ENCODE results near the gene DNAJC11. TPM values are rescaled to one million over a fixed set of nuclear protein-coding genes. Genes with fewer than 3 reads are reported as not detected.

DNAJC11 gene
- total RNA-seq, 1 experiment from 2014 or later, result 61.0 TPM

GRCh38 chr1:6587261-6588005 lies 114.2 kb downstream of the DNAJC11 start:
- no peak for TF ChIP-seq CTCF (IDR thresholded peaks at IDR 0.05; ENCODE audit: insufficient read depth in 1 of 2, low read depth in 1 of 2, low read length in 1 of 2, severe bottlenecking in 1 of 2, unreplicated experiment in 1 of 2)
- no peak for DNase-seq
- intact Hi-C loops (cut with micrococcal nuclease; ENCODE audit: unreplicated experiment), result no loop called here
- ChIA-PET CTCF (no interaction called here), POLR2A (no interaction called here)
- Histone ChIP-seq H3K4me1 (peaks cover 7% of the 10 kb centered on the region), H3K4me3 (ENCODE audit: low read depth, low read length) (no peak overlapping the region), H3K36me3 (ENCODE audit: control insufficient read depth, insufficient read depth, low read length) (peaks cover 2% of the 10 kb centered on the region; the same call in 1 of the 2 replicates), H3K27me3 (replicated peaks; ENCODE audit: control insufficient read depth, insufficient read depth, low read length) (no peaks in the 10 kb centered on the region), H3K9me3 (no peaks in the 10 kb centered on the region)
- no peaks in the 10 kb centered on the region for H3K27me3 Mint-ChIP-seq (ENCODE audit: insufficient read depth, unreplicated experiment)
- no peak overlapping the region for H3K4me3 Mint-ChIP-seq (ENCODE audit: unreplicated experiment)
- H3K36me3 Mint-ChIP-seq (ENCODE audit: insufficient read depth, unreplicated experiment), result peaks cover 14% of the 10 kb centered on the region
- H3K9me3 Mint-ChIP-seq (ENCODE audit: unreplicated experiment), result no peaks in the 10 kb centered on the region
- H3K4me1 Mint-ChIP-seq (ENCODE audit: low read depth, unreplicated experiment), result no peaks in the 10 kb centered on the region
- no peak overlapping the region for H3K27ac Mint-ChIP-seq (ENCODE audit: unreplicated experiment)
- BruUV-seq (replicated peaks), result no TSS peak

- Mint-ChIP-seq H3K27ac (ENCODE audit: unreplicated experiment) (no peak overlapping the region), H3K4me1 (ENCODE audit: low read depth, unreplicated experiment) (no peaks in the 10 kb centered on the region), H3K9me3 (ENCODE audit: unreplicated experiment) (no peaks in the 10 kb centered on the region), H3K36me3 (ENCODE audit: insufficient read depth, unreplicated experiment) (peaks cover 14% of the 10 kb centered on the region), H3K4me3 (ENCODE audit: unreplicated experiment) (no peak overlapping the region), H3K27me3 (ENCODE audit: insufficient read depth, unreplicated experiment) (no peaks in the 10 kb centered on the region)
- intact Hi-C loops (cut with micrococcal nuclease; ENCODE audit: unreplicated experiment), result no loop called here
- Histone ChIP-seq H3K36me3 (ENCODE audit: control insufficient read depth, insufficient read depth, low read length) (peaks cover 2% of the 10 kb centered on the region; the same call in 1 of the 2 replicates), H3K4me1 (peaks cover 16% of the 10 kb centered on the region), H3K4me3 (ENCODE audit: low read depth, low read length) (no peak overlapping the region), H3K9me3 (no peaks in the 10 kb centered on the region), H3K27me3 (replicated peaks; ENCODE audit: control insufficient read depth, insufficient read depth, low read length) (no peaks in the 10 kb centered on the region)
- no peak for DNase-seq
- POLR2A ChIA-PET, result no interaction called here
- no peak for TF ChIP-seq CTCF (IDR thresholded peaks at IDR 0.05; ENCODE audit: insufficient read depth in 1 of 2, low read depth in 1 of 2, low read length in 1 of 2, severe bottlenecking in 1 of 2, unreplicated experiment in 1 of 2)
- CTCF ChIA-PET, result interaction anchor here (0.7 kb wide), 1 partner anchor 240 kb away, joined by 10 read pairs; no protein-coding TSS in a partner anchor
- BruUV-seq (replicated peaks), result no TSS peak
These were observed 115.2 kb downstream of the DNAJC11 start for GRCh38 chr1:6586404-6586816.

GRCh38 chr1:6585841-6586240 lies 115.8 kb downstream of the DNAJC11 start:
- H3K27ac Mint-ChIP-seq (ENCODE audit: unreplicated experiment), result no peak overlapping the region

More at GRCh38 chr1:6585841-6586240, 115.8 kb downstream of the DNAJC11 start:
- DNase-seq, result no peak
- peaks cover 19% of the 10 kb centered on the region for H3K4me1 ChIP-seq
- peaks cover 14% of the 10 kb centered on the region for H3K36me3 Mint-ChIP-seq (ENCODE audit: insufficient read depth, unreplicated experiment)
- CTCF ChIA-PET, result no interaction called here
- intact Hi-C loops (cut with micrococcal nuclease; ENCODE audit: unreplicated experiment), result no loop called here
- POLR2A ChIA-PET, result no interaction called here
- H3K36me3 ChIP-seq (ENCODE audit: control insufficient read depth, insufficient read depth, low read length), result peaks cover 2% of the 10 kb centered on the region; the same call in 1 of the 2 replicates
- no peaks in the 10 kb centered on the region for H3K4me1 Mint-ChIP-seq (ENCODE audit: low read depth, unreplicated experiment)
- H3K27me3 ChIP-seq (replicated peaks; ENCODE audit: control insufficient read depth, insufficient read depth, low read length), result no peaks in the 10 kb centered on the region
- H3K9me3 ChIP-seq, result no peaks in the 10 kb centered on the region
- no peak overlapping the region for H3K4me3 ChIP-seq (ENCODE audit: low read depth, low read length)
- H3K4me3 Mint-ChIP-seq (ENCODE audit: unreplicated experiment), result no peak overlapping the region
- BruUV-seq (replicated peaks), result no TSS peak
- H3K9me3 Mint-ChIP-seq (ENCODE audit: unreplicated experiment), result no peaks in the 10 kb centered on the region
- no peaks in the 10 kb centered on the region for H3K27me3 Mint-ChIP-seq (ENCODE audit: insufficient read depth, unreplicated experiment)
- TF ChIP-seq CTCF (IDR thresholded peaks at IDR 0.05; ENCODE audit: insufficient read depth in 1 of 2, low read depth in 1 of 2, low read length in 1 of 2, severe bottlenecking in 1 of 2, unreplicated experiment in 1 of 2), result no peak
